H1 (cell line): ENCODE results near the gene CYP17A1. TPM values are rescaled to one million over a fixed set of nuclear protein-coding genes. Genes with fewer than 3 reads are reported as not detected.

ENCODE experiments used
- CTCF ChIA-PET: fragments of 300-600 bp; sonication (Branson Sonifier 250); formaldehyde crosslinking; loops from one replicate; lab custom pipeline; 2021; ENCODE audit not compliant: partially characterized antibody; lab: Charles Lee
- POLR2A ChIA-PET: fragments of 300-600 bp; sonication (Branson Sonifier 250); formaldehyde crosslinking; loops from one replicate; lab custom pipeline; 2021; ENCODE audit warnings: inconsistent platforms; ENCODE audit not compliant: partially characterized antibody; lab: Charles Lee
- DNase-seq, 2 experiments: peaks; one replicate each; pipeline versions ENCODE4 v3.0.0 to v3.0.0-alpha.2; 2010 to 2022; ENCODE audit warnings: low spot score in 2 of 2, low read depth in 1 of 2, mixed read lengths in 1 of 2
- FAIRE-seq: peaks from 2 replicates; lab custom pipeline; 2011; peaks lifted over from hg19 to GRCh38; lab: Jason Lieb, UNC
- H2AFZ ChIP-seq: 2 replicates; pipeline ENCODE4 v1.8.1; 2012; ENCODE audit warnings: low read length, inconsistent platforms
- H2AK5ac ChIP-seq: 2 replicates; pipeline ENCODE4 v1.6.1; 2013; ENCODE audit warnings: low read depth, low read length
- H2BK120ac ChIP-seq: replicated peaks from 2 replicates; pipeline ENCODE3; 2013; ENCODE audit warnings: low read depth, low read length, inconsistent platforms
- H2BK12ac ChIP-seq: 2 replicates; pipeline ENCODE4 v1.6.1; 2013; ENCODE audit warnings: low read depth, low read length
- H2BK15ac ChIP-seq: 2 replicates; pipeline ENCODE4 v1.6.1; 2013; ENCODE audit warnings: low read length
- H2BK20ac ChIP-seq: 2 replicates; pipeline ENCODE4 v1.6.1; 2013; ENCODE audit warnings: low read length
- H2BK5ac ChIP-seq: 2 replicates; pipeline ENCODE4 v1.6.1; 2013; ENCODE audit warnings: low read depth, low read length
- H3K14ac ChIP-seq: 2 replicates; pipeline ENCODE4 v1.6.1; 2013; ENCODE audit warnings: inconsistent platforms; ENCODE audit not compliant: insufficient read length
- H3K18ac ChIP-seq: 2 replicates; pipeline ENCODE4 v1.6.1; 2013; ENCODE audit warnings: low read length; ENCODE audit errors: extremely low read depth
- H3K23ac ChIP-seq: 2 replicates; pipeline ENCODE4 v1.6.1; 2013; ENCODE audit warnings: inconsistent platforms; ENCODE audit not compliant: insufficient read length
- H3K23me2 ChIP-seq: 2 replicates; pipeline ENCODE4 v1.6.1; 2013; ENCODE audit warnings: low read depth, low read length
- H3K27ac ChIP-seq: 2 replicates; pipeline ENCODE4 v1.6.1; 2011; ENCODE audit warnings: low read depth, low read length, inconsistent platforms
- H3K27me3 ChIP-seq, 4 experiments: replicated peaks in 1 of 4; 1 replicate in 1 of 4; 2 replicates in 3 of 4; pipeline versions ENCODE4 v1.6.1 to v1.8.1; 2011 to 2013; ENCODE audit warnings: low read length in 3 of 4, mild to moderate bottlenecking in 3 of 4, inconsistent platforms in 2 of 4, mixed read lengths in 2 of 4, moderate library complexity in 1 of 4; ENCODE audit not compliant: control insufficient read depth in 3 of 4, insufficient read depth in 3 of 4; ENCODE audit errors: extremely low read depth in 1 of 4
- H3K36me3 ChIP-seq, 4 experiments: 2 replicates each; pipeline versions ENCODE4 v1.6.1 to v1.8.1; 2011 to 2013; ENCODE audit warnings: mild to moderate bottlenecking in 4 of 4, low read length in 3 of 4, moderate library complexity in 2 of 4, control low read depth in 1 of 4, inconsistent platforms in 1 of 4; ENCODE audit not compliant: insufficient read depth in 4 of 4, control insufficient read depth in 2 of 4
- H3K4ac ChIP-seq: replicated peaks from 2 replicates; pipeline ENCODE3; 2013; ENCODE audit warnings: low read length, low read depth, mixed read lengths, inconsistent platforms; ENCODE audit not compliant: insufficient read length
- H3K4me1 ChIP-seq, 4 experiments: replicated peaks in 1 of 4; 1 replicate in 1 of 4; 2 replicates in 3 of 4; pipeline versions ENCODE4 v1.6.1 to v1.8.1; 2011 to 2013; ENCODE audit warnings: low read length in 3 of 4, inconsistent platforms in 2 of 4, mixed read lengths in 1 of 4; ENCODE audit not compliant: insufficient read depth in 4 of 4, control insufficient read depth in 3 of 4
- H3K4me2 ChIP-seq, 2 experiments: 2 replicates each; pipeline versions ENCODE4 v1.6.1 to v1.8.1; 2011 to 2013; ENCODE audit warnings: low read depth in 2 of 2, low read length in 2 of 2, control low read depth in 1 of 2, inconsistent platforms in 1 of 2, mild to moderate bottlenecking in 1 of 2; ENCODE audit not compliant: insufficient read depth in 1 of 2
- H3K4me3 ChIP-seq, 4 experiments: fragments of 200-600, 300-600 bp in 1 of 4; sonication (generic), shearing (Covaris generic), sonication (Bioruptor Twin) in 1 of 4; 2 replicates each; pipeline versions ENCODE4 v1.5.1 to v1.8.1; 2011 to 2016; ENCODE audit warnings: low read length in 4 of 4, low read depth in 3 of 4, control low read depth in 2 of 4, inconsistent platforms in 2 of 4, mild to moderate bottlenecking in 2 of 4, mixed read lengths in 1 of 4, moderate library complexity in 1 of 4; ENCODE audit not compliant: insufficient read depth in 2 of 4; ENCODE audit errors: extremely low read depth in 1 of 4
- H3K56ac ChIP-seq: replicated peaks from 2 replicates; pipeline ENCODE3; 2013; ENCODE audit warnings: low read depth, mild to moderate bottlenecking, mixed read lengths, low read length, inconsistent platforms; ENCODE audit not compliant: insufficient read length
- H3K79me1 ChIP-seq: 2 replicates; pipeline ENCODE4 v1.6.1; 2013; ENCODE audit warnings: low read depth, low read length, control low read depth
- H3K79me2 ChIP-seq, 2 experiments: 2 replicates each; pipeline versions ENCODE4 v1.6.1 to v1.8.1; 2012 to 2013; ENCODE audit warnings: low read length in 2 of 2, mild to moderate bottlenecking in 2 of 2, inconsistent platforms in 1 of 2; ENCODE audit not compliant: insufficient read depth in 2 of 2, control insufficient read depth in 1 of 2
- H3K9ac ChIP-seq, 4 experiments: replicated peaks in 1 of 4; 1 replicate in 1 of 4; 2 replicates in 3 of 4; pipeline versions ENCODE4 v1.6.1 to v1.8.1; 2011 to 2013; ENCODE audit warnings: low read depth in 3 of 4, low read length in 3 of 4, control low read depth in 2 of 4, mild to moderate bottlenecking in 2 of 4, moderate library complexity in 2 of 4, inconsistent platforms in 1 of 4; ENCODE audit errors: extremely low read depth in 1 of 4
- H3K9me3 ChIP-seq, 2 experiments: 2 replicates each; pipeline versions ENCODE4 v1.6.1 to v1.8.1; 2012 to 2013; ENCODE audit warnings: mild to moderate bottlenecking in 2 of 2, moderate library complexity in 2 of 2, control low read depth in 1 of 2, inconsistent platforms in 1 of 2, low read depth in 1 of 2, low read length in 1 of 2, mixed read lengths in 1 of 2; ENCODE audit not compliant: insufficient read depth in 2 of 2
- H4K20me1 ChIP-seq, 2 experiments: replicated peaks in 1 of 2; 2 replicates each; pipeline versions ENCODE3 to v1.8.1; 2011 to 2013; ENCODE audit warnings: inconsistent platforms in 2 of 2, low read length in 2 of 2, mild to moderate bottlenecking in 1 of 2; ENCODE audit not compliant: insufficient read depth in 2 of 2, control insufficient read depth in 1 of 2
- H4K5ac ChIP-seq: 2 replicates; pipeline ENCODE4 v1.6.1; 2013; ENCODE audit warnings: low read length, low read depth, mixed read lengths, inconsistent platforms; ENCODE audit not compliant: insufficient read length
- H4K8ac ChIP-seq: 2 replicates; pipeline ENCODE4 v1.8.0; 2013; ENCODE audit warnings: mild to moderate bottlenecking, moderate library complexity, low read length, inconsistent platforms; ENCODE audit not compliant: insufficient read depth; ENCODE audit errors: extremely low read depth
- H4K91ac ChIP-seq: replicated peaks from 2 replicates; pipeline ENCODE3; 2013; ENCODE audit warnings: low read length, mixed read lengths, inconsistent platforms; ENCODE audit not compliant: insufficient read length
- ASH2L ChIP-seq: fragments of 200-600, 300-600 bp; sonication (generic); IDR thresholded peaks from one replicate; pipeline ENCODE4 v1.7.1; 2017; ENCODE audit warnings: low read length
- CHD2 ChIP-seq: IDR thresholded peaks from 2 replicates; pipeline ENCODE4 v1.6.1; 2012; ENCODE audit warnings: low read length, improper control_type of control experiment
- FOSL1 ChIP-seq: IDR thresholded peaks from 2 replicates; pipeline ENCODE4 v1.6.1; 2011; ENCODE audit warnings: mild to moderate bottlenecking, low read depth, low read length, moderate library complexity; ENCODE audit not compliant: insufficient read depth
- SP4 ChIP-seq: IDR thresholded peaks from 2 replicates; pipeline ENCODE4 v1.6.1; 2012; ENCODE audit warnings: low read length, inconsistent platforms
- SUZ12 ChIP-seq: fragments of 200-600 bp; sonication (generic); IDR thresholded peaks from 2 replicates; pipeline ENCODE4 v1.6.1; 2012; ENCODE audit warnings: mild to moderate bottlenecking, inconsistent platforms, low read length, moderate library complexity, mixed read lengths
- WGBS, 2 experiments: shearing (Covaris generic) in 1 of 2; methylation state at CpG; one replicate each; pipeline versions ENCODE4 v1.1.6 to v1.1.7; 2013 to 2015; ENCODE audit warnings: low lambda C conversion rate in 2 of 2, mixed read lengths in 2 of 2, inconsistent platforms in 1 of 2, low coverage in 1 of 2, missing lambda C conversion rate in 1 of 2; ENCODE audit not compliant: insufficient replicate concordance in 2 of 2, insufficient coverage in 1 of 2, insufficient read length in 1 of 2; ENCODE audit errors: extremely low coverage in 1 of 2, missing lambda C conversion rate in 1 of 2; 5-methylcytosine and 5-hydroxymethylcytosine counted together
- polyA plus RNA-seq, 7 experiments: library from polyadenylated mRNA; depleted of rRNA in 3 of 7; stranded (reverse) in 5 of 7; unstranded in 2 of 7; fragments of >200 nt in 5 of 7; fragments of 200-250 nt in 2 of 7; gene quantifications; 1 replicate in 5 of 7; 2 replicates in 1 of 7; 4 replicates in 1 of 7; pipeline versions ENCODE4 v1.2.1 to v1.2.3, GENCODE V29; 2011 to 2013; ENCODE audit warnings: missing spikeins in 2 of 7, mixed read lengths in 2 of 7
- total RNA-seq: library from RNA; stranded (reverse); fragmentation: NEBNext Ultra II Directional; extraction: Animal tissue kit (Norgen Biotek cat#: 25700); gene quantifications from 2 replicates; pipeline ENCODE4 v1.2.1, GENCODE V29; 2021
- TF ChIP-seq, protein P1 (sequence below), 3 experiments: IDR thresholded peaks; 1 replicate in 2 of 3; 2 replicates in 1 of 3; pipeline versions ENCODE4 v1.5.1 to v1.6.1; 2011; ENCODE audit warnings: low read length in 3 of 3, mild to moderate bottlenecking in 3 of 3, inconsistent platforms in 2 of 3, low read depth in 1 of 3, moderate library complexity in 1 of 3; ENCODE audit not compliant: insufficient read depth in 1 of 3; ENCODE audit errors: control extremely low read depth in 1 of 3

CYP17A1 gene
- total and polyA plus RNA-seq, 2 of the 8 experiments (the other 6 are each of a cell fraction or from before 2014, with no cell fraction given) = not detected

DNA sequence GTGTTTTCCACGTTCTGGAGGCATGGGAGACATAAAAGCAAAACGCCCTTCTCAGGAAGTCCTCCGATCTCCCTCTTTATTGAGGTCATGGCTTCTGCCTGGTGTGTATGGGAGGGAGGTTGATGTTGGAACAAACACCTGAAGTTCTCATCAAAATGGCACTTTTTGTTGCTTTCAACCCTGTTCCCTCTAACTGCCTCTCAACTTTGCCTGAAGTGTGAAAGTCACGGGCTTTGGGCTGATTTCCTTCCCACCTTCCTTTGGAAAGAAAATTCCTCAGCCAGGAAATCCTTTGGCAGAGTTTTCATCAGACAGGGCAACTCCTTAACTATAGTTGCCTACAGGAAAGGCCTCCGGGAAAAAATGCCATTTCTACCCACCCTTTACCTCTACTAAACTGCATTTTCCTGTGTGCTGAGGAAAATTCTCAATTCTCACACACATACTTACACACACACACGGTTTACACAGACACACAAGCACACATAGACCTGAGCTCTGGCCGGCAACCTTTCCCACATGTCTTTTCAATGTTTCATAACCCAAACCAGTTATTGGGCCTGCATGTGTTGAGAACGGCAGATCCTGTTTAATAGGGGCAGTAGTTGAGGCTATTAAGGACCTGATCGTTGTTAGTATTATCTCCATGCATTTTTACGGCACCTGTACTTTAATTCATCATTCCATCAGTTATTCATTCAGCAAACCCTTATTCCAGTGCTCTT is 36.4 kb downstream of the CYP17A1 start:
- Histone ChIP-seq H3K14ac (no peak overlapping the region), H3K79me1 (no peaks in the 10 kb centered on the region; the same call in 1 of the 2 replicates), H3K9me3 (peaks cover 0 to 3% of the 10 kb centered on the region in 2 experiments; a peak in 2 of 4 replicates), H2BK15ac (no peak overlapping the region), H2BK12ac (peak overlapping the region; percentile 55), H2AK5ac (no peak overlapping the region), H2BK5ac (peak overlapping the region; percentile 48; the same call in 1 of the 2 replicates), H2BK20ac (peak overlapping the region; percentile 37; the same call in 1 of the 2 replicates), H3K4me3 (peak overlapping the region in 1 of 4 experiments; percentile 16; a peak in 1 of 8 replicates), H4K8ac (no peak overlapping the region), H3K4ac (peak overlapping the region; percentile 89), H3K23me2 (no peaks in the 10 kb centered on the region; the same call in none of the 2 replicates), H3K79me2 (no peaks in the 10 kb centered on the region), H3K36me3 (peaks cover 0 to 3% (median 0%) of the 10 kb centered on the region in 4 experiments; a peak in 1 of 8 replicates), H2AFZ (no peak overlapping the region), H3K18ac (no peak overlapping the region; the same call in 1 of the 2 replicates), H3K56ac (no peak overlapping the region), H4K5ac (no peak overlapping the region), H2BK120ac (no peak overlapping the region), H3K23ac (peak overlapping the region; percentile 28), H4K20me1 (no peaks in the 10 kb centered on the region), H4K91ac (peak overlapping the region; percentile 71), H3K27ac (peak overlapping the region; percentile 22; the same call in 1 of the 2 replicates), H3K27me3 (no peaks in the 10 kb centered on the region), H3K4me1 (peaks cover 19 to 33% (median 29%) of the 10 kb centered on the region in 4 experiments), H3K4me2 (peak overlapping the region; percentile 28 to 39; a peak in 2 of 4 replicates), H3K9ac (no peak overlapping the region; a peak in 1 of 7 replicates)
- ChIA-PET CTCF (interaction anchor here (0.9 to 1.7 kb wide), 5 partner anchors 12 to 48 kb away, joined by 3 to 7 read pairs (median 3); no protein-coding TSS in a partner anchor), POLR2A (interaction anchor here (1.0 to 4.4 kb wide), 8 partner anchors 9 to 57 kb away, joined by 3 to 40 read pairs (median 3); partner anchors contain the start of gene WBP1L)
- DNase-seq (no peak), FAIRE-seq (no peak)
- TF ChIP-seq ASH2L (no peak), SUZ12 (no peak), FOSL1 (no peak), CHD2 (no peak), SP4 (no peak)
- TF ChIP-seq, protein P1, sequence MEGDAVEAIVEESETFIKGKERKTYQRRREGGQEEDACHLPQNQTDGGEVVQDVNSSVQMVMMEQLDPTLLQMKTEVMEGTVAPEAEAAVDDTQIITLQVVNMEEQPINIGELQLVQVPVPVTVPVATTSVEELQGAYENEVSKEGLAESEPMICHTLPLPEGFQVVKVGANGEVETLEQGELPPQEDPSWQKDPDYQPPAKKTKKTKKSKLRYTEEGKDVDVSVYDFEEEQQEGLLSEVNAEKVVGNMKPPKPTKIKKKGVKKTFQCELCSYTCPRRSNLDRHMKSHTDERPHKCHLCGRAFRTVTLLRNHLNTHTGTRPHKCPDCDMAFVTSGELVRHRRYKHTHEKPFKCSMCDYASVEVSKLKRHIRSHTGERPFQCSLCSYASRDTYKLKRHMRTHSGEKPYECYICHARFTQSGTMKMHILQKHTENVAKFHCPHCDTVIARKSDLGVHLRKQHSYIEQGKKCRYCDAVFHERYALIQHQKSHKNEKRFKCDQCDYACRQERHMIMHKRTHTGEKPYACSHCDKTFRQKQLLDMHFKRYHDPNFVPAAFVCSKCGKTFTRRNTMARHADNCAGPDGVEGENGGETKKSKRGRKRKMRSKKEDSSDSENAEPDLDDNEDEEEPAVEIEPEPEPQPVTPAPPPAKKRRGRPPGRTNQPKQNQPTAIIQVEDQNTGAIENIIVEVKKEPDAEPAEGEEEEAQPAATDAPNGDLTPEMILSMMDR (IDR thresholded peaks at IDR 0.05; ENCODE audit: control extremely low read depth in 1 of 3, insufficient read depth in 1 of 3, low read depth in 1 of 3, low read length in 3 of 3) = no peak
- WGBS, 2 experiments = 92% methylated on average over 10 of the region's 10 CpGs; no CpG with 5 or more reads in 1 of the 2 experiments
